Kidney epithelial cell (primary cell): Measurements from ENCODE around the gene DLGAP3. TPM values are rescaled to one million over a fixed set of nuclear protein-coding genes. Genes with fewer than 3 reads are reported as not detected.

Experiments
- DNase-seq: peaks from one replicate; pipeline ENCODE4 v3.0.0-alpha.2; 2010; ENCODE audit warnings: low read depth
- H3K27me3 ChIP-seq: 2 replicates; pipeline ENCODE4 v1.6.0; 2011; ENCODE audit warnings: low read length; ENCODE audit not compliant: control insufficient read depth, insufficient read depth
- H3K36me3 ChIP-seq: 2 replicates; pipeline ENCODE4 v1.5.1; 2011; ENCODE audit warnings: low read length; ENCODE audit not compliant: control insufficient read depth, insufficient read depth
- H3K4me3 ChIP-seq: 2 replicates; pipeline ENCODE4 v1.5.1; 2011; ENCODE audit warnings: low read depth, mild to moderate bottlenecking, control low read depth, low read length
- CTCF ChIP-seq: IDR thresholded peaks from 2 replicates; pipeline ENCODE4 v1.5.1; 2011; ENCODE audit warnings: mild to moderate bottlenecking, moderate library complexity, low read length, control low read depth, inconsistent platforms; ENCODE audit not compliant: insufficient read depth, poor library complexity, severe bottlenecking
- total RNA-seq: library from RNA; depleted of rRNA; stranded (reverse); fragments of >200 nt; gene quantifications from 2 replicates; pipeline ENCODE4 v1.2.3, GENCODE V29; 2015

DLGAP3 gene
- total RNA-seq, 1 donor from 2014 or later, result 0.75 TPM

DNA sequence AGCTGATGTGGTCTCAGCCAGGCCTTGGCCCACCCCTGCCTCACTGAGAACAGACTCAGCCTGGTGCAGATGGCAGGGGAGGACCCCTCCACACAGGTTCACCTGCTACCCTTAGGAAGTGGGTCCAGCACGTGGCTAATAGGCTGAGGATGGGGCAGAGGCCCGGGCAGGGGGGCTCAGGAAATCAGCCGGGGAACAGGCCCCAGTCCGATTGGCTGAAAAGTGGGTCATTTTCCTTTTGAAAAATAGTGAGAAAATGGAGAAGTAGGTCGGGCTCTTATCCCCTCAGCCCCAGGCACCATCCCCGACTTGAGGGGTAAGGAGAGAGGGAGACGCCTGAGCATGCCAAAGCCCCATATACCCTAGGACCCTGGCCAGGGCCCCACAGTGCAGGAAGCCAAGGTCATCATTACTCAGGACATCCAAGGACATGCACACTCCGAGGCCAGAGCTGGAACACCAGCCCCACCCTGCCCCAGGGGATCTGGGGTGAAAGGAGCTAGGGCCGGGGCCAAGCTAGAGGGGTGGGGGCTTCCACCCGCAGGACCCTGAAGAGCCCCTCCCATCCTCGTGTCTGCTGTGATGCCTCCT, 11.0 kb downstream of the DLGAP3 start:
- Histone ChIP-seq H3K36me3 (no peaks in the 10 kb centered on the region), H3K27me3 (peaks cover 11% of the 10 kb centered on the region), H3K4me3 (no peak overlapping the region)
- no peak for DNase-seq
- TF ChIP-seq CTCF, result no peak

GRCh38 chr1:34917017-34917416, 12.4 kb downstream of the DLGAP3 start:
- DNase-seq, result no peak
- H3K27me3 ChIP-seq, result peaks cover 9% of the 10 kb centered on the region
- no peaks in the 10 kb centered on the region for H3K36me3 ChIP-seq
- H3K4me3 ChIP-seq, result no peak overlapping the region
- TF ChIP-seq CTCF, result no peak

DNA sequence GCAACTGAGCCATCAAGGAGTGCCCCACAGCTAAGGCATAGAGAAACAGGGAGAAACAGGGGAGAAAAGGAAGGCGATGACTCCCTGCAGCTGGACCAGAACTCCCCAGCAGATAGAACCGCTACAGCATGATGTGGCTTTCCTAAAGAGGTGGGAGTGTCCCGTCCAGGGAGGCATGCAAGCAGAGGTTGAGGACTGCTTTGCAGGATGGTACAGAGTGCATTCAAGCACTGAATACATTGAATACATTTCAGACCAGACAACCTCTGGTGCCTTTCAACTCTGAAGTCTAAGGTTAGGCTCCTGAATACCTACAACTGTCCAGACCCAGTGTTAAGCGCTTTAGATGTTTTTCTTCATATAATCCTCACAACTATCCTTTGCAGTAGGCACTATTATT, 13.3 kb downstream of the DLGAP3 start:
- no peak overlapping the region for H3K4me3 ChIP-seq
- no peak for DNase-seq
- H3K27me3 ChIP-seq, result peaks cover 9% of the 10 kb centered on the region
- TF ChIP-seq CTCF, result no peak
- H3K36me3 ChIP-seq, result no peaks in the 10 kb centered on the region

DNA sequence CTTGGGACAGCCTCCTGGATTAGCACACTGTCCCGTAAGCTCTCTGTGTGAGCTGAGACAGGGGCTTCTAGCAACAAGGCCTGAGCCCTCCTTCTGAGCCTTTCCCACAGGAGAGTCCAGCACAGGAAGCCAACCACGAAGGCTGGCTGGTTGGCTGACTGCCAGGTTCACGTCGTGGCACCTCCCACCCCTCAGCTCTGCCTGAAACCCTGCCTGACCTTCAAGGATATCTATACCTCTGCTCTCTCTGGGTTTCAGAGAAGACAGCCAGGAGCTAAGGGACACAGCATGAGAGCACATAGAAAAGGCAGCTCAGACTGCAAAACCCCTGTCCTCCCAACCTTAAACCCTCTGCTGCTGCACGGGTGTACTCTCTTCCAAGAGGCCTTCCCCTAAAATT, 13.9 kb downstream of the DLGAP3 start:
- Histone ChIP-seq H3K36me3 (no peaks in the 10 kb centered on the region), H3K4me3 (no peak overlapping the region), H3K27me3 (peaks cover 9% of the 10 kb centered on the region)
- no peak for TF ChIP-seq CTCF
- DNase-seq, result no peak

GRCh38 chr1:34914958-34915357, 14.5 kb downstream of the DLGAP3 start:
- no peak for TF ChIP-seq CTCF
- H3K27me3 ChIP-seq, result peaks cover 8% of the 10 kb centered on the region
- H3K4me3 ChIP-seq, result no peak overlapping the region
- no peak for DNase-seq
- H3K36me3 ChIP-seq, result no peaks in the 10 kb centered on the region

- TF ChIP-seq CTCF, result no peak
- DNase-seq, result no peak
- H3K36me3 ChIP-seq, result no peaks in the 10 kb centered on the region
- H3K27me3 ChIP-seq, result no peaks in the 10 kb centered on the region
- H3K4me3 ChIP-seq, result no peak overlapping the region
These were observed 18.0 kb downstream of the DLGAP3 start for GRCh38 chr1:34911465-34911864.
